NT2/D1 (cell line): ENCODE measurements around the gene SIM1.

Experiments used
- SUZ12 ChIP-seq: IDR thresholded peaks from 2 replicates; pipeline ENCODE4 v1.6.1; 2011; ENCODE audit not compliant: insufficient read length, insufficient read depth; ENCODE audit errors: extremely low read depth
- ZNF274 ChIP-seq: IDR thresholded peaks from 2 replicates; pipeline ENCODE4 v1.6.1; 2011; ENCODE audit warnings: mild to moderate bottlenecking, low read depth, low read length

GRCh38 chr6:100482698-100483097 is 18.0 kb upstream of the SIM1 start:
- TF ChIP-seq SUZ12 (no peak), ZNF274 (no peak)
